HL-60 (cell line): ENCODE results near the gene IGSF10.

Experiments used
- DNase-seq, 2 experiments: peaks; one replicate each; pipeline ENCODE4 v3.0.0-alpha.2; 2010 to 2020; ENCODE audit warnings: low read depth in 1 of 2, low spot score in 1 of 2
- H3K27ac ChIP-seq: fragments of 250-450 bp; sonication (Bioruptor Pico); replicated peaks from 2 replicates; pipeline ENCODE4 v1.5.1; 2020; ENCODE audit warnings: mild to moderate bottlenecking, moderate library complexity
- H3K27me3 ChIP-seq: fragments of 250-450 bp; sonication (Bioruptor Pico); 2 replicates; pipeline ENCODE4 v1.5.1; 2021; ENCODE audit warnings: mild to moderate bottlenecking, moderate library complexity; ENCODE audit not compliant: insufficient read depth, poor library complexity, severe bottlenecking
- H3K4me3 ChIP-seq: replicated peaks from 2 replicates; pipeline ENCODE4 v1.5.1; 2011; ENCODE audit warnings: mild to moderate bottlenecking, control low read depth, low read length; ENCODE audit not compliant: insufficient read depth
- GABPA ChIP-seq: IDR thresholded peaks from 2 replicates; pipeline ENCODE4 v1.6.1; 2012; ENCODE audit warnings: low read depth
- POLR2AphosphoS5 ChIP-seq: IDR thresholded peaks from 2 replicates; pipeline ENCODE4 v1.6.1; 2012; ENCODE audit warnings: low read depth
- REST ChIP-seq: IDR thresholded peaks from 2 replicates; pipeline ENCODE4 v1.6.1; 2012; ENCODE audit warnings: low read depth; ENCODE audit not compliant: insufficient replicate concordance
- SPI1 ChIP-seq: IDR thresholded peaks from 2 replicates; pipeline ENCODE4 v1.6.1; 2012; ENCODE audit warnings: low read depth, mild to moderate bottlenecking, borderline replicate concordance
- TF ChIP-seq, protein P1 (sequence below): IDR thresholded peaks from one replicate; pipeline ENCODE4 v1.5.1; 2011; ENCODE audit warnings: low read length, control low read depth, inconsistent platforms; ENCODE audit not compliant: insufficient read depth

Gene IGSF10

GRCh38 chr3:151460228-151460627, 633 bp downstream of the IGSF10 start:
- DNase-seq, result no peak
- Histone ChIP-seq H3K27me3 (no peaks in the 10 kb centered on the region), H3K4me3 (no peak overlapping the region), H3K27ac (no peak overlapping the region)
- TF ChIP-seq SPI1 (no peak), GABPA (no peak), REST (no peak)

DNA sequence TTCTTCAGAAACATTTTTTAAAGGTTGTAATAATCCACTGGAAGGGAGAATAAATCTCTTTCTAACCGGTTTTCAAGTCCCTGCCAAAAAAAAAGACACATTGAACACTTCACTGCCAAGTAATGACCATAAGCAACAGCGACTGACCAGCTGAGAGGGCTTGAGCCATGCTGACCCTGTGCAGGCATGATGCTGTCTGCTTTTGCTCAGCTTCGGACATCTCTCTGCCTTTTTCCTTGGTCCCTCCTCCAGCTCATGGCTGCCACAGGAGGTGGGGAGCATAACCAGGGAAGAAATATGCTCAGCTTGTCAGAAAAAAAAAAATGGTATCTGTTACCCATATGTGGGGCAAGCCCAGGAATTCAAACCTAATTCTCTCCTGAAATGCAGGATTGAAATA, 1.5 kb downstream of the IGSF10 start:
- DNase-seq, result no peak
- H3K4me3 ChIP-seq, result no peak overlapping the region
- no peaks in the 10 kb centered on the region for H3K27me3 ChIP-seq
- TF ChIP-seq POLR2AphosphoS5 (no peak), REST (no peak), SPI1 (no peak), GABPA (no peak)
- TF ChIP-seq, protein P1, sequence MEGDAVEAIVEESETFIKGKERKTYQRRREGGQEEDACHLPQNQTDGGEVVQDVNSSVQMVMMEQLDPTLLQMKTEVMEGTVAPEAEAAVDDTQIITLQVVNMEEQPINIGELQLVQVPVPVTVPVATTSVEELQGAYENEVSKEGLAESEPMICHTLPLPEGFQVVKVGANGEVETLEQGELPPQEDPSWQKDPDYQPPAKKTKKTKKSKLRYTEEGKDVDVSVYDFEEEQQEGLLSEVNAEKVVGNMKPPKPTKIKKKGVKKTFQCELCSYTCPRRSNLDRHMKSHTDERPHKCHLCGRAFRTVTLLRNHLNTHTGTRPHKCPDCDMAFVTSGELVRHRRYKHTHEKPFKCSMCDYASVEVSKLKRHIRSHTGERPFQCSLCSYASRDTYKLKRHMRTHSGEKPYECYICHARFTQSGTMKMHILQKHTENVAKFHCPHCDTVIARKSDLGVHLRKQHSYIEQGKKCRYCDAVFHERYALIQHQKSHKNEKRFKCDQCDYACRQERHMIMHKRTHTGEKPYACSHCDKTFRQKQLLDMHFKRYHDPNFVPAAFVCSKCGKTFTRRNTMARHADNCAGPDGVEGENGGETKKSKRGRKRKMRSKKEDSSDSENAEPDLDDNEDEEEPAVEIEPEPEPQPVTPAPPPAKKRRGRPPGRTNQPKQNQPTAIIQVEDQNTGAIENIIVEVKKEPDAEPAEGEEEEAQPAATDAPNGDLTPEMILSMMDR, result no peak
- no peak overlapping the region for H3K27ac ChIP-seq

DNA sequence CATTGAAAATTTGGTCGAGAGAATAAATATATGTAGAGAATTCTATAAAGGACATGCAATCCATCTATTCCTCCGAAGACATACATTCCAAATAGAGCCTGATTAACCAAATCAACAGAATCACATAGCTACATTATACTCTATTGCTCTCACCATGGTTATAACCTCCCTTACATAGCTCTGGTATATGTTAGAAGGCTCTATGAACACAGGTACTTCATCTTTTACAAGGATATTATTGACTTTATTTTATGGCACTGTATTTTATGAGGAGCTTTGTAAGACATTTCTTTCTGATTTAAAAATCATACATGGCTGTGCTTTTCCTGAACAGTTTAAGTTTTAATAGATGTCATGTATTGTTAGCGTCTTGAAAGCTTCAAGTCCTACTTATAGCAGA, 4.8 kb downstream of the IGSF10 start:
- Histone ChIP-seq H3K4me3 (no peak overlapping the region), H3K27ac (no peak overlapping the region), H3K27me3 (no peaks in the 10 kb centered on the region)
- TF ChIP-seq, protein P1, result no peak
- TF ChIP-seq REST (no peak), SPI1 (no peak), POLR2AphosphoS5 (no peak), GABPA (no peak)
- DNase-seq, result no peak

DNA sequence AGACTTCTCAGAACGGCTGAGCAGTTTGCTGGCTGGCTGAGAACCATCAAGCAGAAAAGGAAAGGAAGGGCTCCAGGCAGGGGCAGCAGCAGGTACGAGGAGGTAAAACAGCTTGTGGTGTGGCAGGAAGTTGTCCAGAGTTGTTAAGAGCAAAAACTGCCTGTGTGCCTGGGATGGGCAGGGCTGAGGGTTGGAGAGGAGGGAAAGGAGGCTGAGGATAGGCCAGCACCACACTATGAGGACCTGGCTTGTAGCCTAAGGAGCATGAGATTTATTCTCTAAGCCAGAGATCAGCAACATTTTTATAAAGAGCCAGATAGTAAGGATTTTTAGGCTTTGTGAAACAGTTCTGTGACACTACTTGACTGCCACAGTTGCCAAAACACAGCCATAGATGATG, 8.0 kb downstream of the IGSF10 start:
- TF ChIP-seq, protein P1, result no peak
- TF ChIP-seq POLR2AphosphoS5, result no peak
- TF ChIP-seq SPI1, result no peak
- no peak for TF ChIP-seq REST
- TF ChIP-seq GABPA, result no peak
- no peaks in the 10 kb centered on the region for H3K27me3 ChIP-seq
- no peak for DNase-seq
- no peak overlapping the region for H3K4me3 ChIP-seq
- no peak overlapping the region for H3K27ac ChIP-seq
